Measurements from ENCODE around the gene ELAVL1. TPM values are rescaled to one million over a fixed set of nuclear protein-coding genes. Genes with fewer than 3 reads are reported as not detected.

The ELAVL1 gene
- total RNA-seq, 1 donor from 2014 or later, result 107 TPM

DNA sequence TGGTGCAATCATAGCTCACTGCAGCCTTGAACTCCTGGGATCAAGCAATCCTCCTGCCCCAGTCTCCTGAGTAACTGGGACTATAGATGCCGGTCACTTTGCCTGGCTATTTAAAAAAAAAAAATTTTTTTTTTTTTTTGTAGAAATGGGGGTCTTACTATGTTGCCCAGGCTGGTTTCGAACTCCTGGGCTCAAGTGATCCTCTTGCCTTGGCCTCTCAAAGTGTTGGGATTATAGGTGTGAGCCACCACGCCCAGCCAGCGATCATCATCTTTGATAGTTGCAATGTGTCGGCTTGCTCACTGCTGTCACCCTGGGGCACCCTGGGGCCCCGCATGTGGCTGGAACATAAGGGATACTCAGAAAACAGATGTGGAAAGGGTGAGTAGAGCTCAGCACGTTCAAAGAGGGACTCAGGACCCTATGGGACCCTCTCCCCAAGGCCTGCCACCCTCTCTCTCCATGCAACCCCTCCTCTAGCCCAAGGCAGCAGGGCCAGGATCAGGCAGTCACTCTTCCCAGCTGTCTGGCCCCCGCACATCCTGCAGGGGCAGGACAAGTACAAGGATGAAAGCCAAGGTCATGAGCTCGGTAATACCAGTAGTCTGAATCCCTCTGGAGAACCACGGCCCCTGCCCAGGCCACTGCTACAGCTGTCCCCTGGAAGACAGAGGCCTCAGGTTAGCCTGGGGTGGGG, 40.6 kb upstream of the ELAVL1 start:
- Histone ChIP-seq H3K9ac (ENCODE audit: low read length) (no peak overlapping the region), H3K4me2 (ENCODE audit: low read length) (no peak overlapping the region), H3K79me2 (ENCODE audit: insufficient read depth, low read length) (no peaks in the 10 kb centered on the region), H2AFZ (ENCODE audit: low read depth, low read length) (no peak overlapping the region), H3K36me3 (ENCODE audit: insufficient read depth, low read length) (no peaks in the 10 kb centered on the region), H4K20me1 (ENCODE audit: insufficient read depth, low read length) (no peaks in the 10 kb centered on the region), H3K9me3 (ENCODE audit: insufficient read depth, low read depth, low read length) (no peaks in the 10 kb centered on the region), H3K4me1 (ENCODE audit: insufficient read depth, low read length) (no peaks in the 10 kb centered on the region), H3K27ac (ENCODE audit: low read depth, low read length) (no peak overlapping the region), H3K27me3 (ENCODE audit: insufficient read depth, low read length) (peaks cover 2% of the 10 kb centered on the region), H3K4me3 (ENCODE audit: insufficient read depth, low read depth, low read length) (no peak overlapping the region)
- no peak for TF ChIP-seq EZH2 (IDR thresholded peaks at IDR 0.05; ENCODE audit: insufficient read depth, low read length)
- TF ChIP-seq, protein P1, sequence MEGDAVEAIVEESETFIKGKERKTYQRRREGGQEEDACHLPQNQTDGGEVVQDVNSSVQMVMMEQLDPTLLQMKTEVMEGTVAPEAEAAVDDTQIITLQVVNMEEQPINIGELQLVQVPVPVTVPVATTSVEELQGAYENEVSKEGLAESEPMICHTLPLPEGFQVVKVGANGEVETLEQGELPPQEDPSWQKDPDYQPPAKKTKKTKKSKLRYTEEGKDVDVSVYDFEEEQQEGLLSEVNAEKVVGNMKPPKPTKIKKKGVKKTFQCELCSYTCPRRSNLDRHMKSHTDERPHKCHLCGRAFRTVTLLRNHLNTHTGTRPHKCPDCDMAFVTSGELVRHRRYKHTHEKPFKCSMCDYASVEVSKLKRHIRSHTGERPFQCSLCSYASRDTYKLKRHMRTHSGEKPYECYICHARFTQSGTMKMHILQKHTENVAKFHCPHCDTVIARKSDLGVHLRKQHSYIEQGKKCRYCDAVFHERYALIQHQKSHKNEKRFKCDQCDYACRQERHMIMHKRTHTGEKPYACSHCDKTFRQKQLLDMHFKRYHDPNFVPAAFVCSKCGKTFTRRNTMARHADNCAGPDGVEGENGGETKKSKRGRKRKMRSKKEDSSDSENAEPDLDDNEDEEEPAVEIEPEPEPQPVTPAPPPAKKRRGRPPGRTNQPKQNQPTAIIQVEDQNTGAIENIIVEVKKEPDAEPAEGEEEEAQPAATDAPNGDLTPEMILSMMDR (IDR thresholded peaks at IDR 0.05; ENCODE audit: insufficient read depth, low read depth, low read length), result no peak
- Mint-ChIP-seq H3K4me1 (ENCODE audit: low read depth, unreplicated experiment) (no peaks in the 10 kb centered on the region), H3K27ac (ENCODE audit: unreplicated experiment) (no peak overlapping the region), H3K27me3 (ENCODE audit: low read depth, unreplicated experiment) (peaks cover 17% of the 10 kb centered on the region), H3K4me3 (ENCODE audit: unreplicated experiment) (no peak overlapping the region), H3K36me3 (ENCODE audit: low read depth, unreplicated experiment) (no peaks in the 10 kb centered on the region), H3K9me3 (ENCODE audit: unreplicated experiment) (no peaks in the 10 kb centered on the region)
- no peak for FAIRE-seq
- DNase-seq (ENCODE audit: low read depth), result no peak

DNA sequence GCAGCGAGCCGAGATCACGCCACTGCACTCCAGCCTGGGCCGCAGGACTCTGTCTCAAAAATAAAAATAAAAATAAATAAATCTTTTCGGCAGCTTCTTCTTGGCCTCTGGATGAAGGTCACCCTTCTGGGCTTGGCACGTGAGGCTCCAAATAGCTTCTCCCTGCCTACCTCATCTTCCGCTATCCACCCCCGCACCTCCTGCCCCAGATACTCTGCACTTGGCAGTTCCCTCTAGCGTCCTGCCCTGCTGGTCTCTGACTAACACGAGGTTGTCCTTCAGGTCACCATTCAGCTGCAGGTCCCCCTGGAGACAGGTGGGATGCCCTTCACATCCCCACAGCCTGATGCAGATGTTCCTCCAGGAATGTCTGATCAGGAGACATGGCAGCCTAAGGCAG, 38.6 kb upstream of the ELAVL1 start:
- TF ChIP-seq EZH2 (IDR thresholded peaks at IDR 0.05; ENCODE audit: insufficient read depth, low read length), result no peak
- TF ChIP-seq, protein P1 (IDR thresholded peaks at IDR 0.05; ENCODE audit: insufficient read depth, low read depth, low read length), result no peak
- Mint-ChIP-seq H3K9me3 (ENCODE audit: unreplicated experiment) (no peaks in the 10 kb centered on the region), H3K27ac (ENCODE audit: unreplicated experiment) (no peak overlapping the region), H3K4me1 (ENCODE audit: low read depth, unreplicated experiment) (no peaks in the 10 kb centered on the region), H3K36me3 (ENCODE audit: low read depth, unreplicated experiment) (no peaks in the 10 kb centered on the region), H3K27me3 (ENCODE audit: low read depth, unreplicated experiment) (peaks cover 9% of the 10 kb centered on the region), H3K4me3 (ENCODE audit: unreplicated experiment) (no peak overlapping the region)
- Histone ChIP-seq H3K4me2 (ENCODE audit: low read length) (no peak overlapping the region), H3K4me1 (ENCODE audit: insufficient read depth, low read length) (no peaks in the 10 kb centered on the region), H2AFZ (ENCODE audit: low read depth, low read length) (no peak overlapping the region), H3K27me3 (ENCODE audit: insufficient read depth, low read length) (no peaks in the 10 kb centered on the region), H3K4me3 (ENCODE audit: insufficient read depth, low read depth, low read length) (no peak overlapping the region), H3K9me3 (ENCODE audit: insufficient read depth, low read depth, low read length) (no peaks in the 10 kb centered on the region), H3K27ac (ENCODE audit: low read depth, low read length) (no peak overlapping the region), H4K20me1 (ENCODE audit: insufficient read depth, low read length) (no peaks in the 10 kb centered on the region), H3K9ac (ENCODE audit: low read length) (no peak overlapping the region), H3K36me3 (ENCODE audit: insufficient read depth, low read length) (no peaks in the 10 kb centered on the region), H3K79me2 (ENCODE audit: insufficient read depth, low read length) (no peaks in the 10 kb centered on the region)
- FAIRE-seq, result no peak
- no peak for DNase-seq (ENCODE audit: low read depth)

DNA sequence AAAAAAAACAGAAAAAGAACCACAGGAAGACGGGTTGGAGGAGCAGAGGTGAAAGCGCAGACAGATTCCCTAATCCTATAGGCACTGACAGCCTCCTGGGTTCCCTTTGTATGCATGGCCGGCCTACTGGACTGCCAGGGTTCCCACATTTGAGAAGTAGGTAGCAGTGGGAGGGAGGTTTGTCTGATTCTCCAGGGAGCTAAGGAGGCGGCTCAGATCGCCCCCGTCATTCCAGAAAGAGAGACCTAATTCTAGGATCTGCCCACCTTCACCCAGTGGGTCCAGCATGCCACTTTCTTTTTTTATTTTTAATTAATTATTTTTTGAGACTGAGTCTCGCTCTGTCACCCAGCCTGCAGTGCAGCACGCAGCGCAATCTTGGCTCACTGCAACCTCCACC, 37.5 kb upstream of the ELAVL1 start:
- H3K27ac Mint-ChIP-seq (ENCODE audit: unreplicated experiment), result no peak overlapping the region
- Histone ChIP-seq H4K20me1 (ENCODE audit: insufficient read depth, low read length) (no peaks in the 10 kb centered on the region), H3K27ac (ENCODE audit: low read depth, low read length) (no peak overlapping the region), H3K4me3 (ENCODE audit: insufficient read depth, low read depth, low read length) (no peak overlapping the region), H3K9ac (ENCODE audit: low read length) (no peak overlapping the region), H3K36me3 (ENCODE audit: insufficient read depth, low read length) (no peaks in the 10 kb centered on the region), H3K27me3 (ENCODE audit: insufficient read depth, low read length) (no peaks in the 10 kb centered on the region), H3K79me2 (ENCODE audit: insufficient read depth, low read length) (no peaks in the 10 kb centered on the region), H3K4me1 (ENCODE audit: insufficient read depth, low read length) (no peaks in the 10 kb centered on the region), H2AFZ (ENCODE audit: low read depth, low read length) (no peak overlapping the region), H3K9me3 (ENCODE audit: insufficient read depth, low read depth, low read length) (no peaks in the 10 kb centered on the region), H3K4me2 (ENCODE audit: low read length) (no peak overlapping the region)
- H3K4me1 Mint-ChIP-seq (ENCODE audit: low read depth, unreplicated experiment), result no peaks in the 10 kb centered on the region
- TF ChIP-seq EZH2 (IDR thresholded peaks at IDR 0.05; ENCODE audit: insufficient read depth, low read length), result no peak
- TF ChIP-seq, protein P1 (IDR thresholded peaks at IDR 0.05; ENCODE audit: insufficient read depth, low read depth, low read length), result no peak
- FAIRE-seq (no peak), DNase-seq (ENCODE audit: low read depth) (no peak)
- H3K9me3 Mint-ChIP-seq (ENCODE audit: unreplicated experiment), result no peaks in the 10 kb centered on the region
- H3K27me3 Mint-ChIP-seq (ENCODE audit: low read depth, unreplicated experiment), result peaks cover 9% of the 10 kb centered on the region
- no peaks in the 10 kb centered on the region for H3K36me3 Mint-ChIP-seq (ENCODE audit: low read depth, unreplicated experiment)
- H3K4me3 Mint-ChIP-seq (ENCODE audit: unreplicated experiment), result no peak overlapping the region
